Rectal smooth muscle tissue (tissue), 1 donor: ENCODE results near the gene BORCS8.
"Not testable (repeated sequence)": the region's sequence is repeated elsewhere in the genome, so short reads cannot be mapped to it uniquely, and the experiment has no call there.

Source experiments
- H3K27ac ChIP-seq: one replicate; pipeline ENCODE4 v1.7.0; 2013; ENCODE audit warnings: low read depth, low read length, inconsistent platforms
- H3K27me3 ChIP-seq: one replicate; pipeline ENCODE4 v1.7.0; 2013; ENCODE audit warnings: low read length; ENCODE audit not compliant: control insufficient read depth, insufficient read depth
- H3K36me3 ChIP-seq: one replicate; pipeline ENCODE4 v1.7.0; 2013; ENCODE audit warnings: low read length; ENCODE audit not compliant: control insufficient read depth, insufficient read depth
- H3K4me1 ChIP-seq: one replicate; pipeline ENCODE4 v1.7.0; 2013; ENCODE audit warnings: low read length; ENCODE audit not compliant: control insufficient read depth, insufficient read depth
- H3K4me3 ChIP-seq: one replicate; pipeline ENCODE4 v1.7.0; 2013; ENCODE audit warnings: low read length
- H3K9ac ChIP-seq: one replicate; pipeline ENCODE4 v1.7.0; 2013; ENCODE audit warnings: low read length

The BORCS8 gene

DNA sequence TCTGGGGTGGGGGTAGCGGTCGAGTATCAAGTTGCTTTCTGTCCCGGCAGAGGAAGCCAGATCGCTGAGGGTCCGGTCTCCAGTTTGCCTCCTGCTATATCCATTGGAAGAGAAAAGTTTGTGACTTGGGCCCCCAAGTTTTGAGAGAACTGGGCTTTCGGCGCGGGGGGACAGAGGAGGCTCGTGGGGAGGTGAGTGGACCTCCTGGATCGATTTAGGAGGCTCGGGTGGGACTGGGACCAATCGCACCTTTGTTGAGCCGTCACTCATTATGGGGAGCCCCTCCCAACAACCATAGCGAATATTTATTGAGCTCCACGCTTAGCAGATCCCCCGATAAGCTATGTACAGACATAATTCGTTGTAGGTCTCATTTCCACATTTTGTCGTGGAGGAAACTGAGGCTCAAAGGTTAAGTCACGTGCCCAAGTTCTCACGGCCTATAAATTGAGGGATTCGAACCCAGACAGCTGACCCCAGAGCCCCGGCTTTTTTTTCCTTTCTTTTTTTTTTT, 1.0 kb upstream of the BORCS8 start:
- Histone ChIP-seq H3K9ac (peak overlapping the region; percentile 73), H3K4me1 (peaks cover 17% of the 10 kb centered on the region), H3K4me3 (peak overlapping the region; percentile 95), H3K27ac (peak overlapping the region; percentile 70), H3K36me3 (peaks cover 7% of the 10 kb centered on the region), H3K27me3 (no peaks in the 10 kb centered on the region)

DNA sequence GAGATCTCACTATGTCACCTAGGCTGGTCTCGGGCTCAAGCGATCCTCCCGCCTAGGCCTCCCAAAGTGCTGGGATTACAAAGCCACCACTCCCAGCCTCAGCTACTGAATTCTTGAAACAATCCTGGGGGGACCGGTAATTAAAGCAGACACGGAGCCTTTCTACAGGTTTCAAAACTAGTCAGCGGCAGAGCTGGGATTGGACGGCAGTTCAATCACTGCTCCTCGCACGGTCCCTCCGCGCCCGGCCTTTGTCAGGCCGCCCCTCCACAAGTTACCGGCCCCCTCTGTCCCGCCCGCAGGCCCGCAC, 229 bp downstream of the BORCS8 start:
- H3K9ac ChIP-seq, result peak overlapping the region; percentile 74
- peaks cover under 1% of the 10 kb centered on the region for H3K36me3 ChIP-seq
- peaks cover 17% of the 10 kb centered on the region for H3K4me1 ChIP-seq
- H3K27me3 ChIP-seq, result no peaks in the 10 kb centered on the region
- H3K27ac ChIP-seq, result peak overlapping the region; percentile 99
- H3K4me3 ChIP-seq, result peak overlapping the region; percentile 95

- Histone ChIP-seq H3K4me3 (no peak overlapping the region), H3K9ac (no peak overlapping the region), H3K36me3 (peaks cover 9% of the 10 kb centered on the region), H3K4me1 (peaks cover 17% of the 10 kb centered on the region), H3K27ac (no peak overlapping the region), H3K27me3 (no peaks in the 10 kb centered on the region)
Measured at GRCh38 chr19:19186742-19187141, 5.2 kb downstream of the BORCS8 start.

DNA sequence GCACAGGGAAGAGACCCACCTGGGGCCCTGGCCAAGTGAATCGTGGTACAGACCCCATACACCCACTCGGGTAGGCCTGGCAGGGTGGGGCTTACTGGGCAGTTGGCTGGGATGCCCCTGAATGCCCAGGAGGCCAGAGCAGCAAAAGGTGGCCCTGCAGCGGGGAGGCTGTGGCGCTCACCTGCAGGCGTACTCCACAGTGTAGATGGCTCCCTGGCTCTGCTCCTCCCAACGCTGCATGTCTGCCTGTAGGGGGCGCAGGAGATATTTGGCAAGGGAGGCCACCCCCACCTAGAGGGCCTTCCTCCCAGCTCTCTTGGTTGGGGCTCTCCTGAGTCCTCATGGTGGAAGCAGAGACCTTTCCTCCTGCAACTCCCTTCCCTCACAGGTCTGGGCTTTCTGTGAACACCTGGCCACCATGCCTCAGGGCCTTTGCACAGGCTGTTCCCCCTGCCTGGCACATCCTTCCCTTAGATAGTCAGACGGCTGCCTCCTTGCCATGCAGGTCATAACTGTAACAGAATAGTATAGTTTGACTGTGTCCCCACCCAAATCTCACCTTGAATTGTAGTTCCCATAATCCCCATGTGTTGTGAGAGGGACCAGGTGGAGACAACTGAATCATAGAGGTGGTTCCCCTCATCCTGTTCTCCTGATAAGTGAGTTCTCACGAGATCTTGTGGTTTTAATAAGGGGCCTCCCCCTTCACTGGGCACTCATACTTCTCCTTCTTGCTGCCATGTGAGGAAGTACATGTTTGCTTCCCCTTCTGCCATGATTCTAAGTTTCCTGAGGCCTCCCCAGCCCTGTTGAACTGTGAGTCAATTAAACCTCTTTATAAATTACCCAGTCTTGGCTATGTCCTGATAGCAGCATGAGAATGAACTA, 5.9 kb downstream of the BORCS8 start:
- no peaks in the 10 kb centered on the region for H3K27me3 ChIP-seq
- no peak overlapping the region for H3K4me3 ChIP-seq
- H3K9ac ChIP-seq, result no peak overlapping the region
- peaks cover 15% of the 10 kb centered on the region for H3K4me1 ChIP-seq
- no peak overlapping the region for H3K27ac ChIP-seq
- peaks cover 9% of the 10 kb centered on the region for H3K36me3 ChIP-seq

DNA sequence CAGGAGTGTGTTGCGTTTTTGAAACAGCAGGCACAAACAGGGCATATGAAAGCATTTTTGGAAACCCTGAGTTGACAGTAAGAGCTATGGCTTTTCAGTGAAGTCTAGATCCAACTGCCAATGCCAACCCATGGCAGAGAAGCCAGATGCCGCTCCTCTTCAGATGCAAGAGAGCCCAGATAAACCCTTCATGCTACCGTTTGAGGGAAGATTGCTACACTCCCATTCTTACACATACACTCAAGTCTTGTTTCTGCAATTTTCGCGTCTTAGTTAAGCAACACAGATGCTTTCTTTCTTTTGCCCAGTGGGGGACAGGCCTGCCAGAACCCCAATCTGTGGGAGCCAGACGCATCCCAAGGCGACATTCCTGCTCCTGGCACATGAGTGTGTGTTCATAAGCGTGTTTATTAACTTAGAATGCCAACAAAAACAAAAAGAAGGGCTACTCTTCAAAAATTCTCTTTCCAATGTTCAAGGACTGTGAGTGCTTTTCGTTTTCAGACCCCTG, 10.4 kb downstream of the BORCS8 start:
- Histone ChIP-seq H3K4me1 (no peaks in the 10 kb centered on the region), H3K9ac (no peak overlapping the region), H3K4me3 (no peak overlapping the region), H3K36me3 (peaks cover 20% of the 10 kb centered on the region), H3K27ac (no peak overlapping the region), H3K27me3 (no peaks in the 10 kb centered on the region)

DNA sequence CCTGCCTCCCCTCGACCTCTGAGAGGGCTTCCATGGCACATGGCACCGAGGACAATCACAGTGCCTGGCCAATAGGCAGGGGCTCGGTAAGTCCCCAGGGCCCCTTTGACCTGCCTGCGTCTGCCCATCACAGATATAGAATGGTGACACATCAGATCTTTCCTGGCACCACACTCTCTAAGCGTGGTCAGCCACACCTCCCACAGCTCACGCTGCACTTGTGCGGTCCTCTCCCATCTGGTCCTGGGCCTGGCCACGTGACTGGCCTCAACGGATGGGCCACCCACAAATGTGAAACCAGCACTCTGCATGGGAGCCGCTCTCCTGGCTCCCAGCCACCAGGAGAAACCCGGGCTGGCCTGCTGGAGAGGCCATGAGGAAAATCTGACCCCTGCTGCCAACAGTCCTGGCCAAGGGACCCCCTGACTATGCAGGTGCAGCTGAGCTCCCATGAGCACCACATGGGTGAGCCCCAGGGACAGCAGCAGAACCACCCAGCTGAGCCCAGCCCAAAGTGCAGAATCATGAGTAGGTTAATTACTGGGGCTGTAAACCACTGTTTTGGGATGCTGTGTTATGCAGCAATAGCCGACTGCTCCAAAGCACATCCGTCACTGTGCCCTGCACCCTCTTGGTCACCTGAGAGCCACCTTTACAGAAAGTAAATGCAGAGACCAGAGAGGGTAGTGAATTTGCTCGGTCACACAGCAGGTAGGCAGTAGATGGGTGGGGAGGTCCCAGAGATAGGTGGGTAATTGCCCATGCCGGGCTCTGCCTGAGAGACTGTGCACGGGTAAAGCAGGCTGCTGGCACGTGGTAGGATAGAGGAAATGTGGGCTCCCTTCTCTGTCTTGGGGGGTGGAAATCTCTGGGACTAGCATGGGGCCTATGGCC, 12.2 kb downstream of the BORCS8 start:
- no peak overlapping the region for H3K9ac ChIP-seq
- H3K4me1 ChIP-seq, result no peaks in the 10 kb centered on the region
- no peaks in the 10 kb centered on the region for H3K27me3 ChIP-seq
- H3K27ac ChIP-seq, result no peak overlapping the region
- peaks cover 21% of the 10 kb centered on the region for H3K36me3 ChIP-seq
- no peak overlapping the region for H3K4me3 ChIP-seq

GRCh38 chr19:19176950-19177349, 15.0 kb downstream of the BORCS8 start:
- H3K4me1 ChIP-seq, result no peaks in the 10 kb centered on the region
- H3K36me3 ChIP-seq, result peaks cover 13% of the 10 kb centered on the region
- H3K27me3 ChIP-seq, result no peaks in the 10 kb centered on the region

GRCh38 chr19:19173243-19173642, 18.7 kb downstream of the BORCS8 start:
- H3K36me3 ChIP-seq, H3K4me1 ChIP-seq, H3K27me3 ChIP-seq, H3K9ac ChIP-seq, H3K4me3 ChIP-seq, H3K27ac ChIP-seq: not testable (repeated sequence)

More at GRCh38 chr19:19176950-19177349, 15.0 kb downstream of the BORCS8 start:
- Histone ChIP-seq H3K9ac (no peak overlapping the region), H3K27ac (no peak overlapping the region), H3K4me3 (no peak overlapping the region)

GRCh38 chr19:19171821-19172532, 20.0 kb downstream of the BORCS8 start:
- Histone ChIP-seq H3K9ac (no peak overlapping the region), H3K4me1 (no peaks in the 10 kb centered on the region), H3K36me3 (peaks cover 2% of the 10 kb centered on the region), H3K27ac (no peak overlapping the region), H3K4me3 (no peak overlapping the region), H3K27me3 (no peaks in the 10 kb centered on the region)

GRCh38 chr19:19170873-19171672, 20.9 kb downstream of the BORCS8 start:
- H3K36me3 ChIP-seq, result no peaks in the 10 kb centered on the region
- no peak overlapping the region for H3K9ac ChIP-seq
- no peaks in the 10 kb centered on the region for H3K4me1 ChIP-seq
- no peaks in the 10 kb centered on the region for H3K27me3 ChIP-seq
- H3K4me3 ChIP-seq, result no peak overlapping the region
- H3K27ac ChIP-seq, result no peak overlapping the region

DNA sequence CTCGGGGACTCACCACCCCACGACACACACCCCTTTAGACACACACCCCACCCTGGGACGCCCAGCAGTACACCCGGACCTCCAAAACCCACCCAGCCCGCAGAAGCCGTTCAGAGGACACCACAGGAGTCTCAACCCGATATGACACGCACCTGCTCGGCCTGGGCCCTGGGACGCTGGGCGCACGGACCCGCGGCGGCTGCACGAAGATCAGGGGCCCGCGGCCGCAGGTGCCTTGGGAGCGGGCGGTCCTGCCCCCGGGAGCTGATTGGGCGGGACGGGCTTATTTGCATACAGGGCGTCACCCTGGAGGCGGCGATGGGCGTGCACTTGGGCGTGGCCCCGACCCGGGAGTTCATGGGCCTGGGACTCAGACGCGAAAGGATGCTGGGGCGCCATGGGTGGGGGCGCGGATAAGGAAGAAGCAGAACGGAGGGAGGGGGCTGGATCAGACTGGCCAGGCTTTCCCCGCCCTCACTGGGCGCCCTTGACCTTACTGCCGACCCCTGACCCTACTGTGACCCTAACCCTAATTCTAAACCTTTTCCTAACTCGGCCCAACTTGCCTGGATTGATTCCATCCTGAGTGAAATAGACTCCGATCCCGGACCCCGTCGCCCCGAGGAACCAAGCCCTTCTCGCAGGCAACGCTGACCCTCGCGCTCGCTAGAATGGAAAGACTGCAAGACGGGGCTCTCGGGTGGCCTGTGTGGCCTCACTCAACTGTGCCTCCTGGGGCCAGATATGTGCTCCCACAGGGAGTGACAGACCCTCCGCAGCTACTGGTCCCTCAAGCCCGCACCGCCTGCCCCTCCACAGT, 21.7 kb downstream of the BORCS8 start, which contains the start of gene MEF2B:
Gene MEF2B (minus strand): TSS at position 211 of the 820 bp plus-strand sequence. CDS start 19,528 bp downstream, outside the sequence.
- H3K27me3 ChIP-seq, result no peaks in the 10 kb centered on the region
- no peak within 1 kb of the TSS for H3K27ac ChIP-seq
- H3K4me1 ChIP-seq, result no peaks in the 10 kb centered on the region
- no peaks in the 10 kb centered on the region for H3K36me3 ChIP-seq
- peak within 1 kb of the TSS; percentile 53 for H3K4me3 ChIP-seq
- no peak within 1 kb of the TSS for H3K9ac ChIP-seq
